ENCODE measurements around the gene SUSD2. TPM values are rescaled to one million over a fixed set of nuclear protein-coding genes. Genes with fewer than 3 reads are reported as not detected.
"Not testable (repeated sequence)": the region's sequence is repeated elsewhere in the genome, so short reads cannot be mapped to it uniquely, and the experiment has no call there.

Gene SUSD2
- total and polyA plus RNA-seq, 2 donors = 0.26 to 8.3 TPM

- Histone ChIP-seq H3K27ac (ENCODE audit: low read depth) (no peak overlapping the region), H3K36me3 (ENCODE audit: insufficient read depth) (no peaks in the 10 kb centered on the region), H3K4me1 (ENCODE audit: insufficient read depth) (no peaks in the 10 kb centered on the region), H3K4me3 (ENCODE audit: low read depth, low read length) (no peak overlapping the region)
- 87% methylated on average over 12 of the region's 12 CpGs for WGBS
- DNase-seq (ENCODE audit: extremely low spot score) = no peak
These were observed 10.1 kb downstream of the SUSD2 start for GRCh38 chr22:24191381-24191841.

GRCh38 chr22:24191893-24192292, 10.6 kb downstream of the SUSD2 start:
- WGBS = 81% methylated on average over 5 of the region's 5 CpGs
- Histone ChIP-seq H3K4me1 (ENCODE audit: insufficient read depth) (no peaks in the 10 kb centered on the region), H3K36me3 (ENCODE audit: insufficient read depth) (no peaks in the 10 kb centered on the region), H3K4me3 (ENCODE audit: low read depth, low read length) (no peak overlapping the region), H3K27ac (ENCODE audit: low read depth) (no peak overlapping the region)
- DNase-seq (ENCODE audit: extremely low spot score) = no peak

GRCh38 chr22:24198682-24199052, 17.4 kb downstream of the SUSD2 start:
- no peak for DNase-seq (ENCODE audit: extremely low spot score)
- WGBS = 85% methylated on average over 6 of the region's 6 CpGs
- H3K36me3 ChIP-seq (ENCODE audit: insufficient read depth) = no peaks in the 10 kb centered on the region
- no peak overlapping the region for H3K4me3 ChIP-seq (ENCODE audit: low read depth, low read length)
- H3K27ac ChIP-seq (ENCODE audit: low read depth) = no peak overlapping the region
- no peaks in the 10 kb centered on the region for H3K4me1 ChIP-seq (ENCODE audit: insufficient read depth)

- Histone ChIP-seq H3K4me1 (ENCODE audit: insufficient read depth) (no peaks in the 10 kb centered on the region), H3K4me3 (ENCODE audit: low read depth, low read length) (no peak overlapping the region), H3K27ac (ENCODE audit: low read depth) (no peak overlapping the region), H3K36me3 (ENCODE audit: insufficient read depth) (no peaks in the 10 kb centered on the region)
- DNase-seq (ENCODE audit: extremely low spot score) = no peak
- WGBS = 82% methylated on average over 7 of the region's 7 CpGs
These were observed 19.4 kb downstream of the SUSD2 start for GRCh38 chr22:24200619-24201212.

GRCh38 chr22:24201681-24202614, 20.7 kb downstream of the SUSD2 start:
- DNase-seq (ENCODE audit: extremely low spot score) = no peak
- peaks cover 2% of the 10 kb centered on the region for H3K36me3 ChIP-seq (ENCODE audit: insufficient read depth)
- WGBS = 86% methylated on average over 26 of the region's 26 CpGs
- no peak overlapping the region for H3K4me3 ChIP-seq (ENCODE audit: low read depth, low read length)
- no peaks in the 10 kb centered on the region for H3K4me1 ChIP-seq (ENCODE audit: insufficient read depth)
- H3K27ac ChIP-seq (ENCODE audit: low read depth) = no peak overlapping the region

- WGBS = 78% methylated on average over 5 of the region's 5 CpGs
- not testable (repeated sequence) for H3K36me3 ChIP-seq (ENCODE audit: insufficient read depth); H3K27ac ChIP-seq (ENCODE audit: low read depth); H3K4me3 ChIP-seq (ENCODE audit: low read depth, low read length); DNase-seq (ENCODE audit: extremely low spot score); H3K4me1 ChIP-seq (ENCODE audit: insufficient read depth)
These were observed 22.6 kb downstream of the SUSD2 start for GRCh38 chr22:24203856-24204255.

GRCh38 chr22:24205438-24206195, 24.3 kb downstream of the SUSD2 start:
- no peak for DNase-seq (ENCODE audit: extremely low spot score)
- WGBS = 94% methylated on average over 8 of the region's 8 CpGs
- H3K36me3 ChIP-seq (ENCODE audit: insufficient read depth) = peaks cover 2% of the 10 kb centered on the region
- no peak overlapping the region for H3K27ac ChIP-seq (ENCODE audit: low read depth)
- H3K4me1 ChIP-seq (ENCODE audit: insufficient read depth) = no peaks in the 10 kb centered on the region
- H3K4me3 ChIP-seq (ENCODE audit: low read depth, low read length) = no peak overlapping the region

- not testable (repeated sequence) for H3K36me3 ChIP-seq (ENCODE audit: insufficient read depth); DNase-seq (ENCODE audit: extremely low spot score); H3K4me1 ChIP-seq (ENCODE audit: insufficient read depth); H3K4me3 ChIP-seq (ENCODE audit: low read depth, low read length)
- H3K27ac ChIP-seq (ENCODE audit: low read depth) = peak overlapping the region; percentile 32
- 83% methylated on average over 15 of the region's 15 CpGs for WGBS
These were observed 25.4 kb downstream of the SUSD2 start for GRCh38 chr22:24206460-24207263.

- WGBS = 67% methylated on average over 8 of the region's 8 CpGs
- H3K36me3 ChIP-seq (ENCODE audit: insufficient read depth) = peaks cover 2% of the 10 kb centered on the region
- no peak for DNase-seq (ENCODE audit: extremely low spot score)
- no peak overlapping the region for H3K4me3 ChIP-seq (ENCODE audit: low read depth, low read length)
- H3K27ac ChIP-seq (ENCODE audit: low read depth) = peak overlapping the region; percentile 42
- no peaks in the 10 kb centered on the region for H3K4me1 ChIP-seq (ENCODE audit: insufficient read depth)
These were observed 26.2 kb downstream of the SUSD2 start for GRCh38 chr22:24207264-24208011.

GRCh38 chr22:24208012-24208749, 26.9 kb downstream of the SUSD2 start:
- 16% methylated on average over 2 of the region's 2 CpGs for WGBS
- DNase-seq (ENCODE audit: extremely low spot score) = peak; percentile 61
- H3K4me3 ChIP-seq (ENCODE audit: low read depth, low read length) = no peak overlapping the region
- peak overlapping the region; percentile 50 for H3K27ac ChIP-seq (ENCODE audit: low read depth)
- H3K4me1 ChIP-seq (ENCODE audit: insufficient read depth) = no peaks in the 10 kb centered on the region
- peaks cover 2% of the 10 kb centered on the region for H3K36me3 ChIP-seq (ENCODE audit: insufficient read depth)

GRCh38 chr22:24209016-24209415, 27.7 kb downstream of the SUSD2 start:
- no peaks in the 10 kb centered on the region for H3K4me1 ChIP-seq (ENCODE audit: insufficient read depth)
- no peak for DNase-seq (ENCODE audit: extremely low spot score)
- H3K4me3 ChIP-seq (ENCODE audit: low read depth, low read length) = no peak overlapping the region
- H3K36me3 ChIP-seq (ENCODE audit: insufficient read depth) = peaks cover 2% of the 10 kb centered on the region
- no peak overlapping the region for H3K27ac ChIP-seq (ENCODE audit: low read depth)
- WGBS = 83% methylated on average over 3 of the region's 3 CpGs

- 88% methylated on average over 4 of the region's 4 CpGs for WGBS
- peaks cover 2% of the 10 kb centered on the region for H3K36me3 ChIP-seq (ENCODE audit: insufficient read depth)
- no peak overlapping the region for H3K4me3 ChIP-seq (ENCODE audit: low read depth, low read length)
- no peaks in the 10 kb centered on the region for H3K4me1 ChIP-seq (ENCODE audit: insufficient read depth)
- H3K27ac ChIP-seq (ENCODE audit: low read depth) = no peak overlapping the region
- no peak for DNase-seq (ENCODE audit: extremely low spot score)
These were observed 28.4 kb downstream of the SUSD2 start for GRCh38 chr22:24209687-24210086.
